ENCODE data around the gene NRIP1. TPM values are rescaled to one million over a fixed set of nuclear protein-coding genes. Genes with fewer than 3 reads are reported as not detected.

The NRIP1 gene
- total RNA-seq, 1 donor from 2014 or later, result 81.1 TPM

DNA sequence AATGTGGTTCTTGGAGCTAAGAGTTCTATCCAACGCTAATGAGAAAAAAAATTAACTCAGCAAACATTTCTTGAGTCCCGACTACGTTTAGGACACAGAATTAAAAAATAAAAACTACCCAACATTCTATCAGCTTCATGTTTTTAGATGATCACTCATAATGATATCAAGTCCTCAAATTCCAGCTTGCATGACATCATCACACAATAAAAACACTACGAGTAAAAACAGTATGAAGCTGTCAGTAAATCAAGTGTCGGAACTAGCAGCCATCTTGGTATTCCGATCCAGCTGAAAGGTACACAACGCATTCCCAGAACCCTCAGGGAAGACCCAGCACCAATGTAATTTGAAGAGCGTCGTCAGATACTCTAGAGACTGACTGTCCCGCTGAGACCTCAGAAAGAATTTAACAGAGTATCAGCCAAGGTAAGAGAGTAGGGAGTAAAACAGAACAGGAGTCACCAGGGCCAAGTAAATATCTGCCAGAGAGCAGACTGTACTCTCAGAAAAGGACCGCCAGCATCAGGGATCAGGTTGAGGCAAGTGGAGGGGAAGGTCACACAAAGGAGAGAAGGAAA lies 57.0 kb downstream of the NRIP1 start:
- H3K4me3 ChIP-seq (ENCODE audit: low read depth, low read length), result no peak overlapping the region
- TF ChIP-seq, protein P1, sequence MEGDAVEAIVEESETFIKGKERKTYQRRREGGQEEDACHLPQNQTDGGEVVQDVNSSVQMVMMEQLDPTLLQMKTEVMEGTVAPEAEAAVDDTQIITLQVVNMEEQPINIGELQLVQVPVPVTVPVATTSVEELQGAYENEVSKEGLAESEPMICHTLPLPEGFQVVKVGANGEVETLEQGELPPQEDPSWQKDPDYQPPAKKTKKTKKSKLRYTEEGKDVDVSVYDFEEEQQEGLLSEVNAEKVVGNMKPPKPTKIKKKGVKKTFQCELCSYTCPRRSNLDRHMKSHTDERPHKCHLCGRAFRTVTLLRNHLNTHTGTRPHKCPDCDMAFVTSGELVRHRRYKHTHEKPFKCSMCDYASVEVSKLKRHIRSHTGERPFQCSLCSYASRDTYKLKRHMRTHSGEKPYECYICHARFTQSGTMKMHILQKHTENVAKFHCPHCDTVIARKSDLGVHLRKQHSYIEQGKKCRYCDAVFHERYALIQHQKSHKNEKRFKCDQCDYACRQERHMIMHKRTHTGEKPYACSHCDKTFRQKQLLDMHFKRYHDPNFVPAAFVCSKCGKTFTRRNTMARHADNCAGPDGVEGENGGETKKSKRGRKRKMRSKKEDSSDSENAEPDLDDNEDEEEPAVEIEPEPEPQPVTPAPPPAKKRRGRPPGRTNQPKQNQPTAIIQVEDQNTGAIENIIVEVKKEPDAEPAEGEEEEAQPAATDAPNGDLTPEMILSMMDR (conservative IDR thresholded peaks at IDR 0.05; ENCODE audit: low read depth, low read length), result no peak
- DNase-seq (ENCODE audit: low read depth), result no peak

GRCh38 chr21:15006594-15007230 lies 58.1 kb downstream of the NRIP1 start:
- TF ChIP-seq, protein P1 (conservative IDR thresholded peaks at IDR 0.05; ENCODE audit: low read depth, low read length), result no peak
- H3K4me3 ChIP-seq (ENCODE audit: low read depth, low read length), result no peak overlapping the region

DNA sequence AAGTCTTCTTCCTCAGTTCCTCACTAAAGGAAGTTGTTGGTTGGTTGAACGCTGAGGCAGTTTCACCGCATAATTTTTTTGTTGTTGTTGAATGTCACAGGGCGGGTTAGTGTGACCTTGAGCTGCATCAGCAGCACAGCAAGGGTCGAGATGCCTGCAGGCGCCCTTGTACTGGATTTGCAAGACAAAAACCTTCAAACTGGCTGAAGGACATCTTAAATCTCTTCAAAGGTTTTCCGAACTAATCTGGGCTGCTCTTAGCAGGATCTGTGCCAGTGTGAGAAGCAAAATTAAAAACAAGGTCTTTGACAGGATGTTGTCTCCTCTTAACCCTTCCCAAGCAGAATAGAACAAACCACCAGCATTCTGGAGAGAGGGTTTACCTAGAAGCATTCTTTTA lies 59.4 kb downstream of the NRIP1 start:
- TF ChIP-seq, protein P1 (conservative IDR thresholded peaks at IDR 0.05; ENCODE audit: low read depth, low read length), result no peak
- no peak overlapping the region for H3K4me3 ChIP-seq (ENCODE audit: low read depth, low read length)
- no peak for DNase-seq (ENCODE audit: low read depth)

More at GRCh38 chr21:15006594-15007230, 58.1 kb downstream of the NRIP1 start:
- no peak for DNase-seq (ENCODE audit: low read depth)

GRCh38 chr21:15004721-15005370 lies 60.0 kb downstream of the NRIP1 start:
- H3K4me3 ChIP-seq (ENCODE audit: low read depth, low read length), result no peak overlapping the region
- TF ChIP-seq, protein P1 (conservative IDR thresholded peaks at IDR 0.05; ENCODE audit: low read depth, low read length), result no peak
- DNase-seq (ENCODE audit: low read depth), result no peak

- TF ChIP-seq, protein P1 (conservative IDR thresholded peaks at IDR 0.05; ENCODE audit: low read depth, low read length), result no peak
- H3K4me3 ChIP-seq (ENCODE audit: low read depth, low read length), result no peak overlapping the region
- no peak for DNase-seq (ENCODE audit: low read depth)
These were observed 61.2 kb downstream of the NRIP1 start for GRCh38 chr21:15003463-15004135.

GRCh38 chr21:15001857-15002606 lies 62.8 kb downstream of the NRIP1 start:
- H3K4me3 ChIP-seq (ENCODE audit: low read depth, low read length), result peak overlapping the region; percentile 0
- TF ChIP-seq, protein P1 (conservative IDR thresholded peaks at IDR 0.05; ENCODE audit: low read depth, low read length), result no peak
- DNase-seq (ENCODE audit: low read depth), result no peak

Measured in epithelial cell of proximal tubule (primary cell).